HG03045 (cell line): Measurements from ENCODE around the gene RIC1.

Experiments used
- ATAC-seq: cut with Tn5 transposase; IDR thresholded peaks from one replicate; pipeline ENCODE4 v1.9.1; 2021; ENCODE audit warnings: mild to moderate bottlenecking, moderate library complexity; ENCODE audit not compliant: unreplicated experiment

RIC1 gene

DNA sequence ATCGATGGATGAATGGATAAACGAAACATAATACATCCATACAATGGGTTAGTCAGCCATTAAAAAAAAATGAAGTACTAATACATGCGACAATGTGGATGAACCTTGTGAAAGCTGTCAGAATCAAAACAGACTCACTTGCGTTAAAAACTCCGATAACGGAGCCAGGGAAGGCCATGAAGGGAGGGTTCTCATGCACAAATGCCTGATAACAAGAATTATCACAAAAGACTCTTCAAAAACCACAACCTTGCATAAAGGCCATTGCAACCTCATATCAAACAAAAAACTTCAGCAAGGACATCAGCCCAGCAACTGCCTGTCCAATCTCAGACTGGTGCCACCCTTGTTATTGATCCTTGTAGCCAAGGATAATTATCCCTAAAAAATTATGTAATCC, 190.3 kb downstream of the RIC1 start:
- no peak for ATAC-seq

DNA sequence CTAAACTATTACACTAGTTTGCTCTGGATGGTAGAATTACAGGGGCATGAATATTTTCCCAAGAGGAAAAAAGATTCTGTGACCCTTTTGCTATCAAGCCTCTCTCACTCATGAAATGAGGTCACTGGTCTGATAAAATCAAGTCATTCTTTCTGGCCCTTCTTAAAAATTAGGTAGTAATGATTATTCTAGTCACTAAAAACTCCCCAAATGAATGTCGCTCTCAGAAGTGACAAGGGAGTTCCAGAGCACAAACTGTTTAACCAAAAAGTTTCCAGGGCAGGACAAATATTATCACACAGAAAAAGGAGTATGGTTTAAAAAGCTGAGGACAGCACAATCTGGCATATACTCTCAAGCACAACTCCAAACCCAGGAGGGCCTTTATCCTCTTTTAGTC, 191.5 kb downstream of the RIC1 start:
- ATAC-seq = no peak

DNA sequence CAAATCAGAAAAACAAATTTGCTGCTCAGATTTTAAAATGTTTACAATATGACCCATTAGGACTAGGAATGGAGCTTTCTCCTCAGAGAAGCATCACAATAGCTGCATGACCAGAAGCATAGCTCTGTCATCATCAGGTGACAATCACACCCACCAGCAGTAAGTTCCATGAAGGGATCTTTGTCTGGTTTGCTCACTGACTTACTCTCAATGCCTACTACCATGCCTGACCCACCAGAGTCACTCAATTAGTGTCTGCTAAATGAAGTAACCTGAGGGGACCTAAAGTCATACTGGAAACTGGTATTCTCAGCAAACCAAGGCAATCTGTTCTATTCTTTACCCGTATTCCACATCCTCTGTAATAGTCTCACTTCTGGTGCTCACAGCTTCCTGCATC, 196.3 kb downstream of the RIC1 start:
- no peak for ATAC-seq
